D341Med (cell line): ENCODE measurements around the gene SOX8.

Source experiments
- DNase-seq: peaks from one replicate; pipeline ENCODE4 v3.0.0; 2012; ENCODE audit warnings: low spot score

The SOX8 gene

GRCh38 chr16:1026784-1027500, 45.4 kb downstream of the SOX8 start:
- DNase-seq, result no peak

GRCh38 chr16:1027501-1027815, 45.9 kb downstream of the SOX8 start:
- no peak for DNase-seq

GRCh38 chr16:1028056-1028455, 46.5 kb downstream of the SOX8 start:
- DNase-seq, result no peak

- DNase-seq, result no peak
These were observed 47.1 kb downstream of the SOX8 start for GRCh38 chr16:1028524-1029258.

GRCh38 chr16:1029259-1029545, 47.6 kb downstream of the SOX8 start:
- DNase-seq, result no peak

- no peak for DNase-seq
These were observed 48.9 kb downstream of the SOX8 start for GRCh38 chr16:1030473-1030901.

- DNase-seq, result no peak
These were observed 50.1 kb downstream of the SOX8 start for GRCh38 chr16:1031666-1032065.

- DNase-seq, result no peak
These were observed 51.0 kb downstream of the SOX8 start for GRCh38 chr16:1032607-1033006.

GRCh38 chr16:1033128-1033679, 51.6 kb downstream of the SOX8 start:
- DNase-seq, result no peak

GRCh38 chr16:1034230-1035065, 52.9 kb downstream of the SOX8 start:
- no peak for DNase-seq

- no peak for DNase-seq
These were observed 53.5 kb downstream of the SOX8 start for GRCh38 chr16:1035066-1035415.

- DNase-seq, result no peak
These were observed 54.6 kb downstream of the SOX8 start for GRCh38 chr16:1036166-1036565.
